ENCODE measurements around the gene PTPRD. TPM values are rescaled to one million over a fixed set of nuclear protein-coding genes. Genes with fewer than 3 reads are reported as not detected.

PTPRD gene
- total RNA-seq, 1 experiment from 2014 or later: 70.1 TPM

DNA sequence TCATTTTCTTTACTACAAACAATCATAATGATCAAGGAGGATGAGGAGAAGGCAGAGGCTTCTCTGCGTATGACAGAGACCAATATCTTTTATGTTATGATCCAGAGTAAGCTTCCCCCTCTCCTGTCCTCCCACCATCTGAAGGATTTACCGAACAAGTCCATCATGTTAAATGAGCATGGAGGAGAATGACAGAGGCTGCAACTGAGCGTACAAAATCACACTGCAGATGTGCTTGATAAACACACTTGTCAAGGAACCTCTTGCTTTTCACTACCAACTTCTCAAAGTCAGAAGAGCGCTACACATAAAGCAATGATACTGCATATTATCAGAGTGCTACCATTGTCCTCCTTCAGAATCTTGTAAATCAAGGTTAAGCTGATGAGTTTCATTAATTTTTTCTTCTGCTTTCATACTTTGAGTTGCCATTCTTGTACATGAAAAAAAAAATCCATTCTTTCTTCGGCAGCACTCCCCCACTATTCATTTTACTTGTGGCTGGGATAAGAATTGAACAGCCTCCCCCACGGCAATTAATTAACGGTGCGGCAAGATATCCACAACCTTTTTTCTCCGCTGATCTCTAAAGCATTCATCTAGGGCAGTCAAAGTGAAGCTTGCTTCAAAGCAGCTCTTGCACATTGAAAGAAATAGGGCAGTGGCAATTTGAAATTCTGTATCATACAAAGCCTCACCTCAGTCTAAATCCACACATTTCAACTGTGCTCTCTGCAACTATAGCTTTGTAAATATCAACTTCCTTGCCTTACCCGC lies 2139.4 kb downstream of the PTPRD start:
- Mint-ChIP-seq H3K4me1 (ENCODE audit: low read depth, unreplicated experiment) (no peaks in the 10 kb centered on the region), H3K4me3 (ENCODE audit: unreplicated experiment) (no peak overlapping the region), H3K27me3 (ENCODE audit: insufficient read depth, unreplicated experiment) (no peaks in the 10 kb centered on the region), H3K9me3 (ENCODE audit: unreplicated experiment) (no peaks in the 10 kb centered on the region), H3K36me3 (ENCODE audit: insufficient read depth, unreplicated experiment) (no peaks in the 10 kb centered on the region), H3K27ac (ENCODE audit: unreplicated experiment) (no peak overlapping the region)
- CTCF ChIA-PET: no interaction called here
- H3K9me3 ChIP-seq: no peaks in the 10 kb centered on the region
- intact Hi-C loops (cut with micrococcal nuclease; ENCODE audit: unreplicated experiment): no loop called here
- H3K4me3 ChIP-seq (ENCODE audit: low read depth, low read length): no peak overlapping the region
- H3K27me3 ChIP-seq (replicated peaks; ENCODE audit: control insufficient read depth, insufficient read depth, low read length): no peaks in the 10 kb centered on the region
- DNase-seq: no peak
- TF ChIP-seq CTCF (IDR thresholded peaks at IDR 0.05; ENCODE audit: insufficient read depth in 1 of 2, low read depth in 1 of 2, low read length in 1 of 2, severe bottlenecking in 1 of 2, unreplicated experiment in 1 of 2): no peak
- POLR2A ChIA-PET: no interaction called here
- no TSS peak for BruUV-seq (replicated peaks)
- H3K4me1 ChIP-seq: no peaks in the 10 kb centered on the region
- H3K36me3 ChIP-seq (ENCODE audit: control insufficient read depth, insufficient read depth, low read length): no peaks in the 10 kb centered on the region

- no peaks in the 10 kb centered on the region for H3K4me1 Mint-ChIP-seq (ENCODE audit: low read depth, unreplicated experiment)
- H3K4me3 Mint-ChIP-seq (ENCODE audit: unreplicated experiment): no peak overlapping the region
- no peaks in the 10 kb centered on the region for H3K36me3 ChIP-seq (ENCODE audit: control insufficient read depth, insufficient read depth, low read length)
- no peak overlapping the region for H3K27ac Mint-ChIP-seq (ENCODE audit: unreplicated experiment)
- no peak for TF ChIP-seq CTCF (IDR thresholded peaks at IDR 0.05; ENCODE audit: insufficient read depth in 1 of 2, low read depth in 1 of 2, low read length in 1 of 2, severe bottlenecking in 1 of 2, unreplicated experiment in 1 of 2)
- no TSS peak for BruUV-seq (replicated peaks)
- no peaks in the 10 kb centered on the region for H3K9me3 ChIP-seq
- no peak overlapping the region for H3K4me3 ChIP-seq (ENCODE audit: low read depth, low read length)
- H3K9me3 Mint-ChIP-seq (ENCODE audit: unreplicated experiment): no peaks in the 10 kb centered on the region
- no peaks in the 10 kb centered on the region for H3K36me3 Mint-ChIP-seq (ENCODE audit: insufficient read depth, unreplicated experiment)
- intact Hi-C loops (cut with micrococcal nuclease; ENCODE audit: unreplicated experiment): no loop called here
- ChIA-PET CTCF (no interaction called here), POLR2A (no interaction called here)
- H3K4me1 ChIP-seq: no peaks in the 10 kb centered on the region
- no peak for DNase-seq
- H3K27me3 Mint-ChIP-seq (ENCODE audit: insufficient read depth, unreplicated experiment): no peaks in the 10 kb centered on the region
- no peaks in the 10 kb centered on the region for H3K27me3 ChIP-seq (replicated peaks; ENCODE audit: control insufficient read depth, insufficient read depth, low read length)
Observed at GRCh38 chr9:8468045-8468637, 2144.7 kb downstream of the PTPRD start.

DNA sequence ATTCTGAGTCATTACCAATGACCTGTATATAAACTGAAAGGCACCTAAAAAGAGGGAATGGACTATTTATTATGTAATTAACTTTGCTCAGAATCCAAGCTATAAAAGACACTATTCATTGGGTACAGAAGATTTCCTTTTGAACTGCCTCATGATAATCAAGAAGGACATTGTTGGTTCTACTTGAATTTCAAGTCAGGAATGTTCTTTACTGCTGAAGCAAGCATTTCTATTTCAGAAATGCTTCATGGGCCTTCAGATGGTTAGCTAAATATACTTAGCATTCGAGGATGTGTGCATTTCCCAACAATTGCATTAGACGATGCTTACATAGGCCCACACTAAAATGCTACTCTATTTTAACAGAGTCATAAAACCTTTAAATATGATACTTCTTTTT lies 2155.0 kb downstream of the PTPRD start:
- Mint-ChIP-seq H3K9me3 (ENCODE audit: unreplicated experiment) (peaks cover 16% of the 10 kb centered on the region), H3K36me3 (ENCODE audit: insufficient read depth, unreplicated experiment) (no peaks in the 10 kb centered on the region), H3K27ac (ENCODE audit: unreplicated experiment) (no peak overlapping the region), H3K4me3 (ENCODE audit: unreplicated experiment) (no peak overlapping the region), H3K27me3 (ENCODE audit: insufficient read depth, unreplicated experiment) (no peaks in the 10 kb centered on the region), H3K4me1 (ENCODE audit: low read depth, unreplicated experiment) (peaks cover 12% of the 10 kb centered on the region)
- Histone ChIP-seq H3K4me1 (no peaks in the 10 kb centered on the region), H3K27me3 (replicated peaks; ENCODE audit: control insufficient read depth, insufficient read depth, low read length) (no peaks in the 10 kb centered on the region), H3K9me3 (no peaks in the 10 kb centered on the region), H3K4me3 (ENCODE audit: low read depth, low read length) (no peak overlapping the region), H3K36me3 (ENCODE audit: control insufficient read depth, insufficient read depth, low read length) (no peaks in the 10 kb centered on the region)
- POLR2A ChIA-PET: no interaction called here
- BruUV-seq (replicated peaks): no TSS peak
- CTCF ChIA-PET: interaction anchor here (0.6 kb wide), 1 partner anchor 23 kb away, joined by 3 read pairs; no protein-coding TSS in a partner anchor
- no peak for DNase-seq
- intact Hi-C loops (cut with micrococcal nuclease; ENCODE audit: unreplicated experiment): no loop called here
- TF ChIP-seq CTCF (IDR thresholded peaks at IDR 0.05; ENCODE audit: insufficient read depth in 1 of 2, low read depth in 1 of 2, low read length in 1 of 2, severe bottlenecking in 1 of 2, unreplicated experiment in 1 of 2): no peak
